Smooth muscle cell (in vitro differentiated cells): ENCODE results near the gene SNW1. TPM values are rescaled to one million over a fixed set of nuclear protein-coding genes. Genes with fewer than 3 reads are reported as not detected.
A peak's percentile ranks its signal among the peaks of the same experiment; 100 is the strongest.

Experiments used
- DNase-seq: peaks from one replicate; lab custom pipeline; 2025; ENCODE audit not compliant: unreplicated experiment; lab: John Stamatoyannopoulos, UW
- H2AFZ ChIP-seq: fragments of 200-600 bp; sonication (generic); 2 replicates; pipeline ENCODE4 v1.6.0; 2016; ENCODE audit warnings: antibody characterized with exemption, low read depth, mild to moderate bottlenecking
- H3F3A ChIP-seq: fragments of 200-600 bp; sonication (generic); 2 replicates; pipeline ENCODE4 v1.6.0; 2017; ENCODE audit warnings: antibody characterized with exemption, low read depth
- H3K27ac ChIP-seq: fragments of 200-600 bp; sonication (generic); 2 replicates; pipeline ENCODE4 v1.5.1; 2016; ENCODE audit warnings: low read depth, mild to moderate bottlenecking
- H3K27me3 ChIP-seq: fragments of 200-600 bp; sonication (generic); 2 replicates; pipeline ENCODE4 v1.6.1; 2016; ENCODE audit warnings: low read depth, mild to moderate bottlenecking
- H3K36me3 ChIP-seq: fragments of 200-600 bp; sonication (generic); 2 replicates; pipeline ENCODE4 v1.5.1; 2016; ENCODE audit warnings: low read depth
- H3K4me1 ChIP-seq: fragments of 200-600 bp; sonication (generic); 2 replicates; pipeline ENCODE4 v1.5.1; 2016; ENCODE audit warnings: low read depth
- H3K4me2 ChIP-seq: fragments of 200-600 bp; sonication (generic); 2 replicates; pipeline ENCODE4 v1.6.0; 2016; ENCODE audit warnings: mild to moderate bottlenecking
- H3K4me3 ChIP-seq: fragments of 200-600 bp; sonication (generic); 2 replicates; pipeline ENCODE4 v1.5.1; 2016; ENCODE audit warnings: mild to moderate bottlenecking
- H3K79me2 ChIP-seq: fragments of 200-600 bp; sonication (generic); 2 replicates; pipeline ENCODE4 v1.6.0; 2016; ENCODE audit warnings: low read depth, mild to moderate bottlenecking
- H3K9ac ChIP-seq: fragments of 200-600 bp; sonication (generic); 2 replicates; pipeline ENCODE4 v1.6.0; 2016; ENCODE audit warnings: low read depth
- H3K9me3 ChIP-seq: fragments of 200-600 bp; sonication (generic); replicated peaks from 2 replicates; pipeline ENCODE4 v1.5.1; 2016; ENCODE audit warnings: low read depth
- H4K20me1 ChIP-seq: fragments of 200-600 bp; sonication (generic); 2 replicates; pipeline ENCODE4 v1.6.0; 2016; ENCODE audit warnings: low read depth
- CTCF ChIP-seq: fragments of 200-600 bp; sonication (generic); IDR thresholded peaks from 2 replicates; pipeline ENCODE4 v1.5.1; 2017; ENCODE audit warnings: borderline replicate concordance, mild to moderate bottlenecking, antibody characterized with exemption; ENCODE audit not compliant: insufficient read depth, poor library complexity, severe bottlenecking
- WGBS: methylation state at CpG from one replicate; pipeline ENCODE4 v1.1.7; 2016; ENCODE audit warnings: low lambda C conversion rate; 5-methylcytosine and 5-hydroxymethylcytosine counted together
- polyA plus RNA-seq: library from polyadenylated mRNA; unstranded; fragments of >200 nt; fragmentation: Nextera tagmentation; extraction: Ambion mirVana; gene quantifications from 2 replicates; pipeline ENCODE4 v1.2.1, GENCODE V29; 2016
- total RNA-seq: library from RNA; depleted of rRNA; stranded (reverse); fragments of >200 nt; gene quantifications from 2 replicates; pipeline ENCODE4 v1.2.3, GENCODE V29; 2014

The SNW1 gene
- total and polyA plus RNA-seq, 2 experiments from 2014 or later: 51.6 to 58.4 TPM

DNA sequence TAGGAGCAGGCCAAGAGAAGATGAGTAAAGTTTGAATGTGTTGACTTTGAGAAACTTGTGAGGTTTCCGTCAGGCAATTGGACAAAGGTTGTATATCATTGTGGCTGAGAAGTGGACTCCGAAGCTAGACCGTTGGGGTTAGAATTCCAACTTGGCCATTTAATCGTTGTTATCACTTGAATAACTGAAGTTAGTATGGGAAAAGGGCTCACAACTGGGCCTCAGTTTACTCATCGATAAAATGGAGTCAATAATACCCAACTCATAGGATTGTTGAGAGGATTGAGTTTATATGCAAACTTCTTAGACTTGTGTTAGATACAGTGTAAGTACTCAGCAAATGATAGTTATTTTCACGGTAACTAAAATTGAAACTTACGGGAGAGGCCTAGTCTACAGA, 52.2 kb downstream of the SNW1 start:
- Histone ChIP-seq H3K4me3 (peak overlapping the region; percentile 86), H3K27me3 (no peaks in the 10 kb centered on the region), H3K9ac (peak overlapping the region; percentile 68), H3F3A (peaks cover 6% of the 10 kb centered on the region), H3K79me2 (peaks cover 72% of the 10 kb centered on the region), H3K36me3 (no peaks in the 10 kb centered on the region), H3K4me2 (peak overlapping the region; percentile 99), H4K20me1 (peaks cover 9% of the 10 kb centered on the region), H3K9me3 (no peaks in the 10 kb centered on the region), H3K4me1 (peaks cover 25% of the 10 kb centered on the region), H2AFZ (peak overlapping the region; percentile 88), H3K27ac (peak overlapping the region; percentile 4)
- 16% methylated on average over 7 of the region's 7 CpGs for WGBS
- no peak for DNase-seq
- TF ChIP-seq CTCF: no peak

- Histone ChIP-seq H3K4me2 (peak within 1 kb of the TSS; percentile 99), H3K27me3 (no peaks in the 10 kb centered on the region), H3K79me2 (peaks cover 68% of the 10 kb centered on the region), H4K20me1 (peaks cover 9% of the 10 kb centered on the region), H3K4me3 (peak within 1 kb of the TSS; percentile 86), H3K4me1 (peaks cover 25% of the 10 kb centered on the region), H3K9me3 (no peaks in the 10 kb centered on the region), H3K9ac (peak within 1 kb of the TSS; percentile 68), H3K27ac (peak within 1 kb of the TSS; percentile 46), H3F3A (no peaks in the 10 kb centered on the region), H3K36me3 (no peaks in the 10 kb centered on the region), H2AFZ (peak within 1 kb of the TSS; percentile 88)
- peak; percentile 27 for DNase-seq
- WGBS: under 1% methylated on average over 49 of the region's 49 CpGs
- no peak for TF ChIP-seq CTCF
These were observed 53.1 kb downstream of the SNW1 start, which contains the start of the genes ALKBH1 and SLIRP for GRCh38 chr14:77707724-77708408. TSS of gene ALKBH1 (minus strand) at chr14:77708023. CDS start at chr14:77708004, 19 bp downstream. TSS of gene SLIRP (plus strand) at chr14:77708103. CDS start at chr14:77708112, 9 bp downstream.

DNA sequence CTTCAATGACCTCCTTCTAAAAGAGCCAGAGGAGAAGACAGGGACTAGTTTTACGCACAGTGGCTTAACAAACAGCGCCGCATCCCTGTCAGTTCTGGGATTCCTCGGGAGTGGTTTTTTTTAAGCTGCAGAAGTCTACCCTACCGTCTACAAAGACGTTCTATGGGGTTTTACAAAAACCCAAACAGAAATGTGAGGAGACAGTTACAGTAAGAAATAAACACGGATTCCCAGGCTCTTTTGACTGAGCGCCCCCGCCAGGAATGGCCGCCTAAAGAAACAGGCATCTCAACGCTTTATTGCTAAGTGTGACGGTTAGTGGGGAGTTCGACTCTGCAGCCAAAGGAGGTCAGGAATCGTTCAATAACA, 53.6 kb downstream of the SNW1 start:
- H3K9ac ChIP-seq: peak overlapping the region; percentile 68
- no peaks in the 10 kb centered on the region for H3F3A ChIP-seq
- H3K27me3 ChIP-seq: no peaks in the 10 kb centered on the region
- TF ChIP-seq CTCF: peak; percentile 17
- no peaks in the 10 kb centered on the region for H3K36me3 ChIP-seq
- H3K79me2 ChIP-seq: peaks cover 68% of the 10 kb centered on the region
- peaks cover 9% of the 10 kb centered on the region for H4K20me1 ChIP-seq
- peak overlapping the region; percentile 99 for H3K4me2 ChIP-seq
- H3K4me3 ChIP-seq: peak overlapping the region; percentile 86
- peaks cover 25% of the 10 kb centered on the region for H3K4me1 ChIP-seq
- DNase-seq: no peak
- H3K27ac ChIP-seq: peak overlapping the region; percentile 46
- peak overlapping the region; percentile 88 for H2AFZ ChIP-seq
- H3K9me3 ChIP-seq: no peaks in the 10 kb centered on the region
- 1% methylated on average over 14 of the region's 14 CpGs for WGBS

GRCh38 chr14:77691259-77691658, 69.7 kb downstream of the SNW1 start:
- DNase-seq: no peak
- Histone ChIP-seq H3K27me3 (no peaks in the 10 kb centered on the region), H3K9me3 (no peaks in the 10 kb centered on the region), H2AFZ (no peak overlapping the region), H3K36me3 (peaks cover 6% of the 10 kb centered on the region), H3K27ac (no peak overlapping the region), H3K9ac (no peak overlapping the region), H3F3A (no peaks in the 10 kb centered on the region), H3K4me3 (no peak overlapping the region), H3K4me2 (no peak overlapping the region), H4K20me1 (no peaks in the 10 kb centered on the region), H3K4me1 (no peaks in the 10 kb centered on the region), H3K79me2 (no peaks in the 10 kb centered on the region)
- 98% methylated on average over 2 of the region's 2 CpGs for WGBS
- no peak for TF ChIP-seq CTCF
